ENCODE results near the gene CIB4. TPM values are rescaled to one million over a fixed set of nuclear protein-coding genes. Genes with fewer than 3 reads are reported as not detected.

The CIB4 gene
- total RNA-seq, 1 experiment from 2014 or later = not detected

GRCh38 chr2:26580751-26581150, 60.4 kb downstream of the CIB4 start:
- ChIA-PET POLR2A (no interaction called here), CTCF (no interaction called here)
- Mint-ChIP-seq H3K36me3 (ENCODE audit: insufficient read depth, unreplicated experiment) (no peaks in the 10 kb centered on the region), H3K4me3 (ENCODE audit: unreplicated experiment) (no peak overlapping the region), H3K27me3 (ENCODE audit: insufficient read depth, unreplicated experiment) (peaks cover 17% of the 10 kb centered on the region), H3K4me1 (ENCODE audit: low read depth, unreplicated experiment) (no peaks in the 10 kb centered on the region), H3K27ac (ENCODE audit: unreplicated experiment) (no peak overlapping the region), H3K9me3 (ENCODE audit: unreplicated experiment) (no peaks in the 10 kb centered on the region)
- Histone ChIP-seq H3K27me3 (replicated peaks; ENCODE audit: control insufficient read depth, insufficient read depth, low read length) (peaks cover 2% of the 10 kb centered on the region; the same call in 1 of the 2 replicates), H3K36me3 (ENCODE audit: control insufficient read depth, insufficient read depth, low read length) (no peaks in the 10 kb centered on the region), H3K4me3 (ENCODE audit: low read depth, low read length) (no peak overlapping the region), H3K4me1 (peaks cover 9% of the 10 kb centered on the region; the same call in 1 of the 2 replicates), H3K9me3 (no peaks in the 10 kb centered on the region)
- no peak for DNase-seq
- BruUV-seq (replicated peaks) = no TSS peak
- intact Hi-C loops (cut with micrococcal nuclease; ENCODE audit: unreplicated experiment) = no loop called here
- TF ChIP-seq, protein P1, sequence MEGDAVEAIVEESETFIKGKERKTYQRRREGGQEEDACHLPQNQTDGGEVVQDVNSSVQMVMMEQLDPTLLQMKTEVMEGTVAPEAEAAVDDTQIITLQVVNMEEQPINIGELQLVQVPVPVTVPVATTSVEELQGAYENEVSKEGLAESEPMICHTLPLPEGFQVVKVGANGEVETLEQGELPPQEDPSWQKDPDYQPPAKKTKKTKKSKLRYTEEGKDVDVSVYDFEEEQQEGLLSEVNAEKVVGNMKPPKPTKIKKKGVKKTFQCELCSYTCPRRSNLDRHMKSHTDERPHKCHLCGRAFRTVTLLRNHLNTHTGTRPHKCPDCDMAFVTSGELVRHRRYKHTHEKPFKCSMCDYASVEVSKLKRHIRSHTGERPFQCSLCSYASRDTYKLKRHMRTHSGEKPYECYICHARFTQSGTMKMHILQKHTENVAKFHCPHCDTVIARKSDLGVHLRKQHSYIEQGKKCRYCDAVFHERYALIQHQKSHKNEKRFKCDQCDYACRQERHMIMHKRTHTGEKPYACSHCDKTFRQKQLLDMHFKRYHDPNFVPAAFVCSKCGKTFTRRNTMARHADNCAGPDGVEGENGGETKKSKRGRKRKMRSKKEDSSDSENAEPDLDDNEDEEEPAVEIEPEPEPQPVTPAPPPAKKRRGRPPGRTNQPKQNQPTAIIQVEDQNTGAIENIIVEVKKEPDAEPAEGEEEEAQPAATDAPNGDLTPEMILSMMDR (IDR thresholded peaks at IDR 0.05; ENCODE audit: insufficient read depth in 1 of 2, low read depth in 1 of 2, low read length in 1 of 2, severe bottlenecking in 1 of 2, unreplicated experiment in 1 of 2) = no peak

GRCh38 chr2:26580151-26580550, 61.0 kb downstream of the CIB4 start:
- Mint-ChIP-seq H3K4me3 (ENCODE audit: unreplicated experiment) (no peak overlapping the region), H3K4me1 (ENCODE audit: low read depth, unreplicated experiment) (no peaks in the 10 kb centered on the region), H3K27ac (ENCODE audit: unreplicated experiment) (no peak overlapping the region), H3K9me3 (ENCODE audit: unreplicated experiment) (no peaks in the 10 kb centered on the region), H3K27me3 (ENCODE audit: insufficient read depth, unreplicated experiment) (peaks cover 15% of the 10 kb centered on the region), H3K36me3 (ENCODE audit: insufficient read depth, unreplicated experiment) (no peaks in the 10 kb centered on the region)
- intact Hi-C loops (cut with micrococcal nuclease; ENCODE audit: unreplicated experiment) = no loop called here
- Histone ChIP-seq H3K4me1 (peaks cover 9% of the 10 kb centered on the region; the same call in 1 of the 2 replicates), H3K4me3 (ENCODE audit: low read depth, low read length) (no peak overlapping the region), H3K36me3 (ENCODE audit: control insufficient read depth, insufficient read depth, low read length) (no peaks in the 10 kb centered on the region), H3K27me3 (replicated peaks; ENCODE audit: control insufficient read depth, insufficient read depth, low read length) (peaks cover 2% of the 10 kb centered on the region; the same call in 1 of the 2 replicates), H3K9me3 (no peaks in the 10 kb centered on the region)
- POLR2A ChIA-PET = no interaction called here
- DNase-seq = no peak
- TF ChIP-seq, protein P1 (IDR thresholded peaks at IDR 0.05; ENCODE audit: insufficient read depth in 1 of 2, low read depth in 1 of 2, low read length in 1 of 2, severe bottlenecking in 1 of 2, unreplicated experiment in 1 of 2) = no peak
- BruUV-seq (replicated peaks) = no TSS peak
- CTCF ChIA-PET = interaction anchor here (0.6 to 1.1 kb wide), 2 partner anchors 59 to 163 kb away, joined by 5 to 6 read pairs; no protein-coding TSS in a partner anchor

DNA sequence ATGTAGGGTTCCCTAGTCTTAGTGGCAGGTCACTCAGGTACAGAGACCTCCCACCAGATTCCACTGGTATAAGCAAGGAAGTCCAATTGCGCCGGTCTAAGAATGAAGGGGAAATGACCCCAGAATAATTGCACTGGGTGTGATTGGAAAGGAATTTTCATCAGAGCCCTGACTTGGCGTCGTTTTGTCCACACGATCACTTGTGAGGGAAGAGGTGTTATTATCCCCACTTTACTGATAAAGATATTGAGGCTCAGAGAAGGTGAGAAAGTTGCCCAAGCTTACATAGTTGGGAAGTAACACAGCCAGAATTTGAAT, 61.5 kb downstream of the CIB4 start:
- BruUV-seq (replicated peaks) = no TSS peak
- H3K27me3 Mint-ChIP-seq (ENCODE audit: insufficient read depth, unreplicated experiment) = peaks cover 12% of the 10 kb centered on the region
- Histone ChIP-seq H3K27me3 (replicated peaks; ENCODE audit: control insufficient read depth, insufficient read depth, low read length) (peaks cover 2% of the 10 kb centered on the region; the same call in 1 of the 2 replicates), H3K9me3 (no peaks in the 10 kb centered on the region), H3K4me1 (peaks cover 9% of the 10 kb centered on the region; the same call in 1 of the 2 replicates), H3K36me3 (ENCODE audit: control insufficient read depth, insufficient read depth, low read length) (no peaks in the 10 kb centered on the region), H3K4me3 (ENCODE audit: low read depth, low read length) (no peak overlapping the region)
- H3K9me3 Mint-ChIP-seq (ENCODE audit: unreplicated experiment) = no peaks in the 10 kb centered on the region
- no peak overlapping the region for H3K27ac Mint-ChIP-seq (ENCODE audit: unreplicated experiment)
- intact Hi-C loops (cut with micrococcal nuclease; ENCODE audit: unreplicated experiment) = loop anchor here (10.0 kb wide), 1 partner anchor 625 kb away; no protein-coding TSS in a partner anchor
- POLR2A ChIA-PET = no interaction called here
- no peak for DNase-seq
- H3K4me1 Mint-ChIP-seq (ENCODE audit: low read depth, unreplicated experiment) = no peaks in the 10 kb centered on the region
- CTCF ChIA-PET = interaction anchor here (0.6 to 1.1 kb wide), 2 partner anchors 59 to 163 kb away, joined by 5 to 6 read pairs; no protein-coding TSS in a partner anchor
- H3K4me3 Mint-ChIP-seq (ENCODE audit: unreplicated experiment) = no peak overlapping the region
- TF ChIP-seq, protein P1 (IDR thresholded peaks at IDR 0.05; ENCODE audit: insufficient read depth in 1 of 2, low read depth in 1 of 2, low read length in 1 of 2, severe bottlenecking in 1 of 2, unreplicated experiment in 1 of 2) = no peak
- H3K36me3 Mint-ChIP-seq (ENCODE audit: insufficient read depth, unreplicated experiment) = no peaks in the 10 kb centered on the region

Measured in Caco-2 (cell line).